Effector memory CD4-positive, alpha-beta T cell (primary cell): Measurements from ENCODE around the gene GCSAM.
"Not testable (repeated sequence)": the region's sequence is repeated elsewhere in the genome, so short reads cannot be mapped to it uniquely, and the experiment has no call there.

Experiments used
- DNase-seq, 3 donors: peaks; one replicate each; pipeline ENCODE4 v3.0.0-alpha.2; 2020
- H3K27ac ChIP-seq: 2 replicates; pipeline ENCODE4 v1.7.0; 2013; ENCODE audit warnings: mild to moderate bottlenecking, low read length, moderate library complexity; ENCODE audit not compliant: insufficient read depth, poor library complexity, severe bottlenecking
- H3K27me3 ChIP-seq: replicated peaks from 2 replicates; pipeline ENCODE4 v1.7.0; 2013; ENCODE audit warnings: mild to moderate bottlenecking, low read length; ENCODE audit not compliant: insufficient read depth, control insufficient read depth, poor library complexity, severe bottlenecking
- H3K36me3 ChIP-seq: 2 replicates; pipeline ENCODE4 v1.7.0; 2013; ENCODE audit warnings: mild to moderate bottlenecking, low read length, moderate library complexity; ENCODE audit not compliant: control insufficient read depth, insufficient read depth
- H3K4me1 ChIP-seq: 2 replicates; pipeline ENCODE4 v1.7.0; 2013; ENCODE audit warnings: low read length, mild to moderate bottlenecking; ENCODE audit not compliant: control insufficient read depth, insufficient read depth, poor library complexity, severe bottlenecking
- H3K4me3 ChIP-seq: 2 replicates; pipeline ENCODE4 v1.7.0; 2013; ENCODE audit warnings: low read length, low read depth, mild to moderate bottlenecking; ENCODE audit not compliant: insufficient read depth, poor library complexity, severe bottlenecking
- H3K9me3 ChIP-seq: 2 replicates; pipeline ENCODE4 v1.7.0; 2013; ENCODE audit warnings: mild to moderate bottlenecking, low read length, moderate library complexity; ENCODE audit not compliant: control insufficient read depth

The GCSAM gene

GRCh38 chr3:112078125-112079083 is 54.6 kb downstream of the GCSAM start:
- Histone ChIP-seq H3K27ac (no peak overlapping the region), H3K27me3 (no peaks in the 10 kb centered on the region), H3K36me3 (no peaks in the 10 kb centered on the region), H3K4me3 (no peak overlapping the region), H3K4me1 (peaks cover 6% of the 10 kb centered on the region), H3K9me3 (no peaks in the 10 kb centered on the region)
- no peak for DNase-seq

GRCh38 chr3:112074616-112075497 is 58.2 kb downstream of the GCSAM start:
- peak overlapping the region; percentile 42 for H3K27ac ChIP-seq
- peak in 2 of 3 donors; percentile 8 to 12 for DNase-seq
- H3K4me3 ChIP-seq = no peak overlapping the region

GRCh38 chr3:112074006-112074405 is 59.0 kb downstream of the GCSAM start:
- DNase-seq = no peak
- Histone ChIP-seq H3K27me3 (no peaks in the 10 kb centered on the region), H3K27ac (no peak overlapping the region), H3K36me3 (no peaks in the 10 kb centered on the region), H3K9me3 (no peaks in the 10 kb centered on the region), H3K4me3 (no peak overlapping the region), H3K4me1 (peaks cover 6% of the 10 kb centered on the region)

More at GRCh38 chr3:112074616-112075497, 58.2 kb downstream of the GCSAM start:
- Histone ChIP-seq H3K9me3 (no peaks in the 10 kb centered on the region), H3K36me3 (no peaks in the 10 kb centered on the region), H3K27me3 (no peaks in the 10 kb centered on the region), H3K4me1 (peaks cover 6% of the 10 kb centered on the region)

GRCh38 chr3:112072387-112073060 is 60.5 kb downstream of the GCSAM start:
- peak; percentile 26 to 62 (median 54) for DNase-seq

More at GRCh38 chr3:112072387-112073060, 60.5 kb downstream of the GCSAM start:
- H3K36me3 ChIP-seq, H3K4me1 ChIP-seq, H3K9me3 ChIP-seq, H3K27me3 ChIP-seq: not testable (repeated sequence)
- Histone ChIP-seq H3K27ac (peak overlapping the region; percentile 45), H3K4me3 (peak overlapping the region; percentile 29)
